ENCODE data around the gene TSPAN11. TPM values are rescaled to one million over a fixed set of nuclear protein-coding genes. Genes with fewer than 3 reads are reported as not detected.

TSPAN11 gene
- total RNA-seq, 2 donors from 2014 or later = not detected

DNA sequence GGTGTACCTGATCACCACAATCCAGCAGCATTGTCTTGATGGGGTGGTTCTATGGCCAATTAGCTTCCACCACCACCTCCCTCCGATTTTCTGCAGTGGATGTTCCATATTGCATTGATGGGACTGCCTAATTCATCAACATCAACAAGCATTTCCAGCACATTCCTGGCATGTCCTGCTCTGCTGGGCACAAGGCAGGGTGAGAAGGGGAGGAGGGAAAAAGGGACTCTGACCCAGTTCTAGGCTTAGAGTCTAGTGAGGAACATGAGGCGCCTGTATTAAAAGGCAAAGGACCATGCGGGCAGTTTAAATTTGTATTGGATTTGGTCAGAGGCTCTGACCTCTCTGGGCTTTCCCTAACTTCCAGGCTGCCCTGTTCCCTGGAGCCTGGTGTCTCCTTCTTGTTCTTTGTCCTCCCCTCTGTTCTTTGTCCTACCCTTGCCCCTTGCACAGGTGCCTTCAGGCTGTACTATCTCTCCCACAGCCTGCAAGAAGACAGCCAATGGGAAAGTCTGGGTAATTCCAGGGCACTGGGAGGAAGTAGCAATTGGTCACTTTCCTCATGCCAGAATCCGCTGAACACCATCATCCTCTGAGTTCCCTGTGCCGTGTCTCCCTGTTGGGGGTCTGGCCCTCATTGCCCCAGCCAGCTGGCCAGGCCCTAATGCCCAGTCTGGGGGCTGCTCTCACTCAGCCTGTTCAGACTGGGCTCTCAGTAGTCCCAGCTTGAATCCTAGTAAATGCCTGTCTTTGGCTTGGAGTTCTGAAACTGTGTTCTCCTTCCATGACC is 43.3 kb downstream of the TSPAN11 start:
- H3K4me3 Mint-ChIP-seq = no peak overlapping the region
- no peaks in the 10 kb centered on the region for H3K9me3 ChIP-seq (ENCODE audit: control insufficient read depth, low read length, poor library complexity, severe bottlenecking)
- H3K4me1 Mint-ChIP-seq = no peaks in the 10 kb centered on the region
- H3K27me3 Mint-ChIP-seq = peaks cover 47% of the 10 kb centered on the region
- H3K27ac Mint-ChIP-seq = no peak overlapping the region
- H3K36me3 Mint-ChIP-seq (ENCODE audit: low read depth) = no peaks in the 10 kb centered on the region
- DNase-seq = no peak
- no peak for ATAC-seq

DNA sequence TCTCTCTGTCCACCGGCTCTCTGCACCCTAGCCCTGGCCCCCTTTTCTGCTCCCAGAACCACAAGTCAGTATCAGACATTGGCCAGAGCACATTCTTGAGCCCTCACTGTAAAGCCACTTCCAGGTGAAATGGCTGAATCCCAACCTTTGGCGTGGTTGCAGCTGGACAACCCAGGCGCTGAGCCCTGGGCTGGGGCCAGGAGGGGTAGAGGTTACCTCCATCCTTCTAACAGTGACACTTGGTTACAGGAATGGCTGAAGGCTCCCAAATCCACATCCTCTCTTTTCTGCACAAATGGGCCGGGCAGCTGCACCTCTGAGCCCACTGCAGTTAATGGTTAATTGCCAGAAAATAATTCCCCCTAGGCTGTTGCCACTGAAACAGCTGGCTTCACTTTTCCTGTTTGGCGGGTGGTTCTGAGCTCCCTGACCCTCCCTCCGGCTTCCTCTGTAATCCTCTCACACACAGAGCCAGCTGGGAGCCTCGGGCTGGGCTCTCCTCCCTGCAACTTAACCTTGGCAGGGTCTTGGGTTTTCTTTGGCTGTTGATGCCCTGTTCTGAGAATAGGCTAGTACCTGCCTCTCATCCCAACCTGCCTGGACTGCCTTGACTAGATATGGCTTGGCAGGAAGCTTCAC is 44.1 kb downstream of the TSPAN11 start:
- ATAC-seq (no peak), DNase-seq (no peak)
- Mint-ChIP-seq H3K36me3 (ENCODE audit: low read depth) (no peaks in the 10 kb centered on the region), H3K27ac (no peak overlapping the region), H3K4me3 (no peak overlapping the region), H3K4me1 (no peaks in the 10 kb centered on the region), H3K27me3 (peaks cover 45% of the 10 kb centered on the region)
- H3K9me3 ChIP-seq (ENCODE audit: control insufficient read depth, low read length, poor library complexity, severe bottlenecking) = no peaks in the 10 kb centered on the region

DNA sequence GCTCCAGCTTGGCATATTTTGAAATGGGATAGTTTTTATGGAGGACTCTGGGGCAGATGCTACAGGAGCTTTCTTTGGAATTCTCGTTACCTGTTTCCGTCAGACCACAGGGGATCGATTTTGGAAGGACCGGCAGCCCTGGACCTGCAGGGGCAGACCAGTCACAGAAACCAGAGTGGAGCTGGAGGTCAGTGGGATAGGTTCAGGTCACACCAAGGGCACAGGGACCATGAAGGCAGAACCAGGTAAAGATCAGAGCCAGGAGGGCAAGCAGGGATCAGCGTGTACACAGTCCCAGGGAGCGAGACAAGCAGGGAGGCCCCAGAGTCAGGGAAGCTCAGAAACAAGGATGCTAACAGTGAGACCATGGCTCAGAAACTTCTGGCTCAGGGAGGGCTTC is 45.5 kb downstream of the TSPAN11 start:
- Mint-ChIP-seq H3K36me3 (ENCODE audit: low read depth) (no peaks in the 10 kb centered on the region), H3K4me3 (no peak overlapping the region), H3K4me1 (no peaks in the 10 kb centered on the region), H3K27ac (no peak overlapping the region), H3K27me3 (peaks cover 44% of the 10 kb centered on the region)
- DNase-seq = no peak
- no peaks in the 10 kb centered on the region for H3K9me3 ChIP-seq (ENCODE audit: control insufficient read depth, low read length, poor library complexity, severe bottlenecking)
- ATAC-seq = no peak

DNA sequence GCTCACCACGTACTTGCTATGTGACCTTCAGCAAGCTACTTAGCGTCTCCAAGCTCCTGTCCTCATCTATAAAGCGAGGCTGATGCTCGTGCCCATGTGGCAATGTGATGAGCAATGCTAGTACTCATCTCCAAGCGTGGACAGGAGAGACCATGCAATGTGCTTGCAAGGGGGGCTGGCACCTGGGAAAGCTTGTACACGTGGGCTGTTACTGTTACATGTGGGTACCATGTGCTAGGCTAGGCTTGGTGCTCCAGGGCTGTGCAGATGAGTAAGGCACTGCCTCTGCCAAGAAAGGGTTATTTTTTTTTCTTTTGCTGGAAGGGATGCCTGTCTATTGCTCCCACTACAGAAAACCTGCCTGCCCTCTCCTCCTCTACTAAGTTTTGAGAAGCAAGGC is 46.6 kb downstream of the TSPAN11 start:
- H3K9me3 ChIP-seq (ENCODE audit: control insufficient read depth, low read length, poor library complexity, severe bottlenecking) = no peaks in the 10 kb centered on the region
- Mint-ChIP-seq H3K27ac (no peak overlapping the region), H3K4me3 (no peak overlapping the region), H3K4me1 (no peaks in the 10 kb centered on the region), H3K36me3 (ENCODE audit: low read depth) (peaks cover 2% of the 10 kb centered on the region), H3K27me3 (peaks cover 47% of the 10 kb centered on the region)
- ATAC-seq = no peak
- no peak for DNase-seq

DNA sequence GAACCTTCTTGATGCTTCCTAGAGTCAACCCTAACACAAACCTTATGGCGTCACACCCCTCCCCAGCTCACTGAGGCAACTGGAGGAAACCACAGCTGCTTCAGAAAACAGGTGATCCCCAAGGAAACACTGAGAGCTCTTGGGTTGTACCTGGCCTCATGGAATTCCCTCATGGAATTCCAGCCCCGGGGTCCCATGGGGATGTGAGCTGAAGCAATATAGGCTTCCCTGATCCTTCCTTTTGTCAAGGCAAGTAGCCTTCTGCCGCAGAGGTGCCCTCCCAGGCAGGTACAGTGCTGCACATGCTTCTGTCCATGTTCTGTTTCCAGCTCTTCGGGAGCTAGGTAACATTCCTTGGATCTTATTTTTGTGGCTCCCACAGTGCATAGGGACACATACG is 47.3 kb downstream of the TSPAN11 start:
- H3K4me1 Mint-ChIP-seq = no peaks in the 10 kb centered on the region
- peaks cover 53% of the 10 kb centered on the region for H3K27me3 Mint-ChIP-seq
- H3K36me3 Mint-ChIP-seq (ENCODE audit: low read depth) = peaks cover 2% of the 10 kb centered on the region
- ATAC-seq (no peak), DNase-seq (no peak)
- no peak overlapping the region for H3K4me3 Mint-ChIP-seq
- no peaks in the 10 kb centered on the region for H3K9me3 ChIP-seq (ENCODE audit: control insufficient read depth, low read length, poor library complexity, severe bottlenecking)
- no peak overlapping the region for H3K27ac Mint-ChIP-seq

DNA sequence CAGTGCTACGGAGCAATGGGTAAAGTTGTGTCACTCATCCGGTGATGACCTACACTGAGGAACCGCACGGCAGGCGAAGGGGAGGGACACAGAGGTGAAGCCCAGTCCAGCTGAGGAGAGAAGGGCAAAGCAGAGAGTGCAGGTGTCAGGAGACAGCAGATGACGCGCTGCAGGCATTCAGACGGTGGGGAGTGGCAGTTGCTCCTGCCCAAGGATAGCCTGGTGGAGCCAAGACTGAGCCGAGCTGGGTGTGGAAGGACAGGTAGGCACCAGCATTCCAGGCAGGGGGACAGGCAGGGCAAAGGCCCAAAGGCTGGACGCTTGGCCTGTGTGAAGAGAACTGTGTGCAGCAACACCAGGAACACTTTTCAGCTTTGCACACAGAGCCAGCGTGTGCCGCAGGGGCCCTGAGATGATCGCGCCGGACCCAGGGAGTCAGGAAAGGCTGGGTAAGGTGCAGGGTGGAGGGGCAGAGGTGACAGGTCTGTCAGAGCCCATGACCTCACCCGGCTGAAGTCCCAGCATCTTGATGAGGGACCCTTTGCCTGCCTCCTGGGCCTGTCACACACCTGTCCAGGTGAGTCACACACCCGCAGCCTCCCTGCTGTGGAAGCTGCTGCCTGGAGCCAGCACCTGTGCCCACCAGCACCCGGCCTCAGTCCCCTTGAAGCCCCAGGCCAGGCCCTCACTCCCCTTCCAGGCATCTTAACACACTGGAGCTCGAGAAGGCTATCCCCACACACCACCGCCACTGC is 48.4 kb downstream of the TSPAN11 start:
- Mint-ChIP-seq H3K4me1 (no peaks in the 10 kb centered on the region), H3K27me3 (peaks cover 52% of the 10 kb centered on the region), H3K27ac (no peak overlapping the region), H3K36me3 (ENCODE audit: low read depth) (peaks cover 2% of the 10 kb centered on the region), H3K4me3 (no peak overlapping the region)
- no peaks in the 10 kb centered on the region for H3K9me3 ChIP-seq (ENCODE audit: control insufficient read depth, low read length, poor library complexity, severe bottlenecking)
- DNase-seq = no peak
- ATAC-seq = no peak

DNA sequence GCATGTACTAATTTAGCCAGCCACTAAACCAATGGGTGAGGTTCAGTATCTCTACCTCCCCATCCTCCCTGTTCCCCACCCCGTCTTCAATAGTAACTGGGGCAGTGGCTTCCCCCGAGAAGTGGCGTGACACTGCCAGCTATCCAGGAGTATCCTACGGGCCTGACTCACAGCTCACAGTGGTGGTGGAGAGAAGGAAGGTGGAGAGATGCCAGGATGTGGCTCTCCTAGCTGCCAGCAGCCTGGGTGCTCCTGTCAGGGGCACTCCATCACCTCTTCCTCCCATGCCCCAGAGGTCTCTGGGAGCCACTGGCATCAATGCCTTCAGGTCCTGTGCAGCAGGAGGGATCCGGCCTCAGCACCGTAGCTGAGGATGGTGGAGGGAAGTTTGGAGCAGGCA is 49.0 kb downstream of the TSPAN11 start:
- H3K36me3 Mint-ChIP-seq (ENCODE audit: low read depth) = peaks cover 2% of the 10 kb centered on the region
- H3K4me3 Mint-ChIP-seq = no peak overlapping the region
- ATAC-seq (no peak), DNase-seq (no peak)
- no peak overlapping the region for H3K27ac Mint-ChIP-seq
- H3K4me1 Mint-ChIP-seq = no peaks in the 10 kb centered on the region
- H3K9me3 ChIP-seq (ENCODE audit: control insufficient read depth, low read length, poor library complexity, severe bottlenecking) = no peaks in the 10 kb centered on the region
- peaks cover 47% of the 10 kb centered on the region for H3K27me3 Mint-ChIP-seq

DNA sequence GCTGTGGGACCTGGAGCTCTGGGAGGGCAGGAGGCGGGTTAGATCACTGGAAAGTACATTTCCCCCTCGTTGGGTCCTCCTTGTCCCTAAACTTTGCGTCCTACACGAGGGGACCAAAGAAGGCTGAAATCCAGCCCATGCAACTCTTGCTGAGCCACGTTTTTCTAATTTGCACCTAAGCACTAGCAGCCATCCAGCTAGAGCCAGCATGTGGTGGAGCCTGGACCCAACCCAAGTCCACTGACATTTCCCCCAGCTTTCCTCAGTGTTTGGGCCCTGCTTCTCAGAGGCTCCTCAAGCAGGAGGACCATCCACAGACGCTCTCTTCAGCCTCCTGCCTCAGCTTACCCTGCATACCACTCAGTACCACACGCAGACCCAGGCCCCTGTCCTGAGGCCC is 49.7 kb downstream of the TSPAN11 start:
- ATAC-seq = no peak
- Mint-ChIP-seq H3K4me3 (no peak overlapping the region), H3K27ac (no peak overlapping the region), H3K4me1 (no peaks in the 10 kb centered on the region), H3K27me3 (peaks cover 41% of the 10 kb centered on the region), H3K36me3 (ENCODE audit: low read depth) (peaks cover 2% of the 10 kb centered on the region)
- no peak for DNase-seq
- no peaks in the 10 kb centered on the region for H3K9me3 ChIP-seq (ENCODE audit: control insufficient read depth, low read length, poor library complexity, severe bottlenecking)

DNA sequence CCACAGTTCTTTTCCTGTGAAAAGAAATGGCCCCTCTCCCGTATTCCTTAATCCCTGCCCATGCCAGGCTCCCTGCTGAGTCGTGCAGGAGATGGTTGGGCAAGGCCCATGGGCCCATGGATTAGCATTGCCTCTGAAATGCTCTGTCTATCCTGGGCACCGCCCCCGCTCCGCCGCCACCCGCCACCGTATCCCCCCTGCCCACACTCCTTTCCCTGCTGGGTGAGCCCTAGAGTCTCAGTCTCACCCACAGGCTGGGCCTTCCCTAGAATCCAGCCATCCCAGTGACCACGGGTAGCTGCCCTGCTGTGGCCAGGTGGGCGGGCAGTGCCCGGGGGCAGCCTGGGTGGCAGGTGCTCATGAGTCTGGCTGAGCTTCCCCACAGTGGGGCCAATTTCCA is 50.6 kb downstream of the TSPAN11 start:
- H3K4me1 Mint-ChIP-seq = no peaks in the 10 kb centered on the region
- no peak for DNase-seq
- H3K4me3 Mint-ChIP-seq = no peak overlapping the region
- no peaks in the 10 kb centered on the region for H3K9me3 ChIP-seq (ENCODE audit: control insufficient read depth, low read length, poor library complexity, severe bottlenecking)
- H3K27me3 Mint-ChIP-seq = peaks cover 36% of the 10 kb centered on the region
- no peak overlapping the region for H3K27ac Mint-ChIP-seq
- no peak for ATAC-seq
- H3K36me3 Mint-ChIP-seq (ENCODE audit: low read depth) = peaks cover 2% of the 10 kb centered on the region

DNA sequence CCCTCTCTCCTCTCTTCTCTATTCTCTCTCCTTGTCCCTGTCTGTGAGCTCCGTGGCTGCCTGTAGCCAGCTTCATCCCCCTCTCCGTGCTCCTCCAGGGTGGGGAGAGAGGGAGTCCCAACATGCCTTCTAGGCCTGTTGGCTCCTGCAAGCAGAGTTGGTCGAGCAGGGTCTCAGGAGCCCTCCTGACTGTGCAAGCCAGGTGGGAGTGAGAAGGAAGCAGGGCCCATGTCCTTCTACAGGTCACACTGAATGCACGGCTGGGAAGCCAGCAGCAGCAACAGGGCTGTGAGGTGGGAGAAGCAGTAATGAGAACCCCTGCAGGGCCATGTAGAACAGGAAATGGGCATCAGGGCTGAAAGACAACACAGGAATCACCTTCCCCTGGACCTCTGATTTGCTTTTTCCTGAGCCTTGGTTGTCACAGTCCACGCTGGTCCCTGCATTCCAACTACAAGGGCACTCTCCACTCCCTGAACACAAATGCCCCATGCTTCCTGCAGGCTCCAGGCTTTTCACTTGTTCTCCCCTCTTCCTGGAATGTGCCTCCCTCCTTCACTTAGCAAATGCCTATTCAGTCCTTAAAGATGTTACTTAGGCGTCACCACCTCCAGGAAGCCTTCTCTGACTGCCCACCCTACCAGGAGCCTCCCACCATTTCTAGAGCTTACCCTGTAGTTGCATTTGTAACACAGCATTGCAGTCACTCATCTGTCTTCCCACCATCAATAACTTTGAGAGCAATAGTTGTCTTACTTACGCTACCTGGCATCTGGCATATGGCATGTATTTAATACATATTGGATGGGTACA is 51.2 kb downstream of the TSPAN11 start:
- H3K9me3 ChIP-seq (ENCODE audit: control insufficient read depth, low read length, poor library complexity, severe bottlenecking) = no peaks in the 10 kb centered on the region
- Mint-ChIP-seq H3K27me3 (peaks cover 29% of the 10 kb centered on the region), H3K27ac (no peak overlapping the region), H3K4me1 (no peaks in the 10 kb centered on the region), H3K4me3 (no peak overlapping the region), H3K36me3 (ENCODE audit: low read depth) (peaks cover 2% of the 10 kb centered on the region)
- no peak for ATAC-seq
- no peak for DNase-seq

DNA sequence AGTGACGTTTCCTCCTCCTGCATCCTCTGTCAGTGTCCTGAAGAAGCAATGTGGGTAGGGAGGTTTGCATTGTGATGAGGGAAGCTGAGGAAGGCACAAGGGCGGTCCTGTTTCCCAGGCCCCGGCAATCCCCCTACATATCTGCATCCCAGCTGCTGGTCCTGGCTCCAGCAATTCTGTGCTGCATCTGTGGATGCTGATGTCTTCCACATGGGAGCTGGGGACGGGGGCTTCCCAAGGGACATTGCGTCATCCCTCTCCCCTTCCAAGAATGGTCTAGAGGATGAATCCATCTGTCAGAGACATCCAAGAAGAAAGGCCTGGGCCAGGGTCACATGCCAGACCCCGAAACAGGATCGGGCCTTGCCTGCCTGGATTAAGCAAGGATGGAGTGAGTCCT is 52.1 kb downstream of the TSPAN11 start:
- Mint-ChIP-seq H3K4me3 (no peak overlapping the region), H3K4me1 (no peaks in the 10 kb centered on the region), H3K36me3 (ENCODE audit: low read depth) (peaks cover 2% of the 10 kb centered on the region), H3K27ac (no peak overlapping the region), H3K27me3 (peaks cover 25% of the 10 kb centered on the region)
- ATAC-seq (no peak), DNase-seq (no peak)
- H3K9me3 ChIP-seq (ENCODE audit: control insufficient read depth, low read length, poor library complexity, severe bottlenecking) = no peaks in the 10 kb centered on the region

DNA sequence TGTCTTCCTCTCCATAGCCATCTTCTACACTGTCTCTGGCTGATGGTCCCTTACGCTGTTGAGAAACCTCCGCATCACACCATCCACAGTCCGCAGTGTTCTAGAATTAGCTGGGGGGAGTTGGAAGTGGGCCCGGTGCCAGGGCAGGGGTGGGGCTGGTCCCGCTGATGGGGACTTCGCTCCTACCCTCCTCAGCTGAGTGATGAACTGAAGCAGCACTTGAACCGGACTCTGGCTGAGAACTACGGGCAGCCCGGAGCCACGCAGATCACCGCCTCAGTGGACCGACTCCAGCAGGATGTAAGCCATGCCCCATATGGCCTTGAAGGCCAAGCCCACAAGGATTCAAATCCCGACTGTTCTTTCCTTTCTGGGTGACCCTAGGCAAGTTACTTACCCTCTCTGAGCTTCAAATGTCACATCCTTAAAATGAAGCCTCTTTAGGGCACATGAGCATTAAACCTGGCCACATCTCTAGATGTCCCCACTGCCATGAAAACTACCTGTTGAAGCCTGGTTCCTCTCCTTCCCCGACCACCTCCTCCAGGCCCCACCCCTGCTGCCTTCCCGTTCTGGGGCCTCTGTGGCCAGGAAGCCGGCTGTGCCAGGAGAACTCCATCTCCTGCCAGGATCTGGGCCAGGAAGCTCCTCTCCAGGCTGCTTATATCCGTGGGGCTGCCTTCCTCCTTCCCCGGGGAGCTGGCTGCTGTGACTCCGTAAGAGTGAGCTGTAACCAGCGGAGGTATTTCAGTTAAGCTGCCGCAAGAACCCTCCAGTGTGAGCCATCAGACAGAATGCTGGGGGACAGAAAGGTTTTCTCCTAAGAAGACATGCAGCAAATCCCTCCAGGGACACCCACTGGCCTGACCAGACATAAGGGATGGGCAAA is 53.1 kb downstream of the TSPAN11 start:
- no peak overlapping the region for H3K4me3 Mint-ChIP-seq
- peaks cover 22% of the 10 kb centered on the region for H3K27me3 Mint-ChIP-seq
- DNase-seq (no peak), ATAC-seq (no peak)
- H3K27ac Mint-ChIP-seq = no peak overlapping the region
- peaks cover 2% of the 10 kb centered on the region for H3K36me3 Mint-ChIP-seq (ENCODE audit: low read depth)
- no peaks in the 10 kb centered on the region for H3K4me1 Mint-ChIP-seq
- no peaks in the 10 kb centered on the region for H3K9me3 ChIP-seq (ENCODE audit: control insufficient read depth, low read length, poor library complexity, severe bottlenecking)

Measured in T-helper 17 cell (primary cell).